MM.1S (cell line): ENCODE measurements around the gene KCNQ1.

Experiments
- CTCF ChIP-seq: fragments of 300-600 bp; sonication (generic); IDR thresholded peaks from 2 replicates; pipeline ENCODE4 v1.5.1; 2016; ENCODE audit warnings: antibody characterized with exemption, low read length, mixed read lengths
- EZH2 ChIP-seq: fragments of 300-600 bp; sonication (generic); optimal IDR thresholded peaks from 2 replicates; pipeline ENCODE3; 2017; ENCODE audit warnings: low read depth, mild to moderate bottlenecking, antibody characterized with exemption, low read length, mixed read lengths

- TF ChIP-seq CTCF (no peak), EZH2 (no peak)
These were observed 307.5 kb downstream of the KCNQ1 start for GRCh38 chr11:2752204-2752770.
